ENCODE data around the gene CD300LB. TPM values are rescaled to one million over a fixed set of nuclear protein-coding genes. Genes with fewer than 3 reads are reported as not detected.
A peak's percentile ranks its signal among the peaks of the same experiment; 100 is the strongest.

The CD300LB gene
- total and polyA plus RNA-seq, 10 of the 15 experiments (the other 5 are each of a cell fraction or from before 2014, with no cell fraction given): 0.08 to 0.57 (median 0.25) TPM; not detected in 4

GRCh38 chr17:74472890-74473289, 58.4 kb downstream of the CD300LB start:
- ChIA-PET RAD21 (ENCODE audit: unreplicated experiment) (interaction anchor here (1.3 to 3.1 kb wide), 2 partner anchors 13 to 18 kb away, joined by 3 to 9 read pairs; no protein-coding TSS in a partner anchor), SMC1A (ENCODE audit: uncharacterized antibody, unreplicated experiment) (interaction anchor here (2.7 to 2.9 kb wide), 2 partner anchors 8 to 24 kb away, joined by 9 read pairs; no protein-coding TSS in a partner anchor), CTCF (interaction anchor here (1.0 to 6.5 kb wide), 4 partner anchors 12 to 104 kb away, joined by 3 to 50 read pairs (median 6); no protein-coding TSS in a partner anchor), POLR2A (interaction anchor here (1.3 kb wide), 1 partner anchor 15 kb away, joined by 3 read pairs; no protein-coding TSS in a partner anchor)
- peak overlapping the region; percentile 13; the same call in 1 of the 2 replicates for H3K4me2 ChIP-seq (ENCODE audit: control insufficient read depth, insufficient read depth)
- DNase-seq (ENCODE audit: low read depth, low spot score) (no peak), ATAC-seq (no peak), FAIRE-seq (no peak)
- in situ Hi-C loops (cut with MboI): no loop called here
- peaks cover 6% of the 10 kb centered on the region; the same call in 1 of the 2 replicates for H4K20me1 ChIP-seq (ENCODE audit: control insufficient read depth, insufficient read depth)
- 67% methylated on average over 4 of the region's 4 CpGs for WGBS (ENCODE audit: insufficient coverage, insufficient replicate concordance, low lambda C conversion rate, missing lambda C conversion rate)
- intact Hi-C loops (cut with micrococcal nuclease; ENCODE audit: unreplicated experiment): no loop called here
- H2AFZ ChIP-seq (ENCODE audit: control insufficient read depth, low read depth, low read length): no peak overlapping the region
- H3K27ac ChIP-seq (ENCODE audit: control insufficient read depth, insufficient read depth): no peak overlapping the region
- peaks cover 72% of the 10 kb centered on the region for H3K79me2 ChIP-seq (ENCODE audit: control insufficient read depth, insufficient read depth, low read length)
- no peak overlapping the region for H3K9ac ChIP-seq (ENCODE audit: control insufficient read depth, insufficient read depth, low read length)
- no peak overlapping the region; the same call in 1 of the 2 replicates for H3K4me3 ChIP-seq
- no TSS peak for BruUV-seq (replicated peaks)
- H3K27me3 ChIP-seq (replicated peaks in 1 of 2; ENCODE audit: control insufficient read depth in 2 of 2, insufficient read depth in 2 of 2, low read length in 1 of 2): no peaks in the 10 kb centered on the region
- peaks cover 4% of the 10 kb centered on the region for H3K4me1 ChIP-seq (ENCODE audit: control insufficient read depth, insufficient read depth, low read length)
- H3K36me3 ChIP-seq (ENCODE audit: control insufficient read depth in 2 of 2, insufficient read depth in 2 of 2, low read length in 1 of 2): peaks cover 24 to 32% of the 10 kb centered on the region in 2 experiments
- peaks cover 6% of the 10 kb centered on the region; the same call in 2 of the 3 replicates for H3K9me3 ChIP-seq (replicated peaks; ENCODE audit: control insufficient read depth, insufficient read depth, low read length)
- TF ChIP-seq NBN (IDR thresholded peaks at IDR 0.05) (no peak), SMAD5 (IDR thresholded peaks at IDR 0.05; ENCODE audit: low read depth) (no peak), SP1 (IDR thresholded peaks at IDR 0.05; ENCODE audit: low read depth, low read length) (no peak), GATAD2B (conservative IDR thresholded peaks at IDR 0.05; ENCODE audit: low read depth) (no peak), MTA3 (IDR thresholded peaks at IDR 0.05; ENCODE audit: borderline replicate concordance, low read length) (no peak), RELA (IDR thresholded peaks at IDR 0.05; ENCODE audit: borderline replicate concordance, partially characterized antibody) (no peak), IKZF1 (conservative IDR thresholded peaks at IDR 0.05) (no peak), POLR2AphosphoS5 (IDR thresholded peaks at IDR 0.05; ENCODE audit: low read length) (no peak), CHD4 (IDR thresholded peaks at IDR 0.05) (no peak), RAD21 (IDR thresholded peaks at IDR 0.05; ENCODE audit: insufficient read depth, low read depth, low read length) (no peak), PAX5 (IDR thresholded peaks at IDR 0.05; ENCODE audit: borderline replicate concordance, low read depth, low read length) (no peak), ZNF592 (IDR thresholded peaks at IDR 0.05) (no peak), ZNF622 (IDR thresholded peaks at IDR 0.05) (no peak)
- TF ChIP-seq, protein P1, sequence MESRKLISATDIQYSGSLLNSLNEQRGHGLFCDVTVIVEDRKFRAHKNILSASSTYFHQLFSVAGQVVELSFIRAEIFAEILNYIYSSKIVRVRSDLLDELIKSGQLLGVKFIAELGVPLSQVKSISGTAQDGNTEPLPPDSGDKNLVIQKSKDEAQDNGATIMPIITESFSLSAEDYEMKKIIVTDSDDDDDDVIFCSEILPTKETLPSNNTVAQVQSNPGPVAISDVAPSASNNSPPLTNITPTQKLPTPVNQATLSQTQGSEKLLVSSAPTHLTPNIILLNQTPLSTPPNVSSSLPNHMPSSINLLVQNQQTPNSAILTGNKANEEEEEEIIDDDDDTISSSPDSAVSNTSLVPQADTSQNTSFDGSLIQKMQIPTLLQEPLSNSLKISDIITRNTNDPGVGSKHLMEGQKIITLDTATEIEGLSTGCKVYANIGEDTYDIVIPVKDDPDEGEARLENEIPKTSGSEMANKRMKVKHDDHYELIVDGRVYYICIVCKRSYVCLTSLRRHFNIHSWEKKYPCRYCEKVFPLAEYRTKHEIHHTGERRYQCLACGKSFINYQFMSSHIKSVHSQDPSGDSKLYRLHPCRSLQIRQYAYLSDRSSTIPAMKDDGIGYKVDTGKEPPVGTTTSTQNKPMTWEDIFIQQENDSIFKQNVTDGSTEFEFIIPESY (IDR thresholded peaks at IDR 0.05): no peak
- TF ChIP-seq, protein P2, sequence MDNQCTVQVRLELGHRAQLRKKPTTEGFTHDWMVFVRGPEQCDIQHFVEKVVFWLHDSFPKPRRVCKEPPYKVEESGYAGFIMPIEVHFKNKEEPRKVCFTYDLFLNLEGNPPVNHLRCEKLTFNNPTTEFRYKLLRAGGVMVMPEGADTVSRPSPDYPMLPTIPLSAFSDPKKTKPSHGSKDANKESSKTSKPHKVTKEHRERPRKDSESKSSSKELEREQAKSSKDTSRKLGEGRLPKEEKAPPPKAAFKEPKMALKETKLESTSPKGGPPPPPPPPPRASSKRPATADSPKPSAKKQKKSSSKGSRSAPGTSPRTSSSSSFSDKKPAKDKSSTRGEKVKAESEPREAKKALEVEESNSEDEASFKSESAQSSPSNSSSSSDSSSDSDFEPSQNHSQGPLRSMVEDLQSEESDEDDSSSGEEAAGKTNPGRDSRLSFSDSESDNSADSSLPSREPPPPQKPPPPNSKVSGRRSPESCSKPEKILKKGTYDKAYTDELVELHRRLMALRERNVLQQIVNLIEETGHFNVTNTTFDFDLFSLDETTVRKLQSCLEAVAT (IDR thresholded peaks at IDR 0.05): no peak

Measured in GM12878 (cell line).